GM23338 (cell line): ENCODE results near the gene ZHX3. TPM values are rescaled to one million over a fixed set of nuclear protein-coding genes. Genes with fewer than 3 reads are reported as not detected.

Experiments
- ATAC-seq: fragments of 200-7000 bp; cut with Tn5 transposase; 3 replicates; pipeline ENCODE4 v1.9.1; 2020
- DNase-seq: peaks from one replicate; pipeline ENCODE4 v3.0.0-alpha.2; 2015; ENCODE audit warnings: low spot score
- H2AFZ ChIP-seq: fragments of 200-600 bp; sonication (generic); 2 replicates; pipeline ENCODE4 v1.8.0; 2016; ENCODE audit warnings: antibody characterized with exemption, mild to moderate bottlenecking, moderate library complexity
- H3F3A ChIP-seq: fragments of 200-600 bp; sonication (generic); replicated peaks from 2 replicates; pipeline ENCODE4 v1.8.0; 2017; ENCODE audit warnings: antibody characterized with exemption, mixed run types, low read depth
- H3K27ac ChIP-seq: fragments of 200-600 bp; sonication (generic); 2 replicates; pipeline ENCODE4 v1.6.1; 2016; ENCODE audit warnings: low read depth
- H3K27me3 ChIP-seq: fragments of 200-600 bp; sonication (generic); 2 replicates; pipeline ENCODE4 v1.8.0; 2016; ENCODE audit warnings: mild to moderate bottlenecking, mixed run types, moderate library complexity; ENCODE audit not compliant: insufficient read depth
- H3K36me3 ChIP-seq: fragments of 200-600 bp; sonication (generic); 2 replicates; pipeline ENCODE4 v1.8.0; 2016; ENCODE audit warnings: mild to moderate bottlenecking; ENCODE audit not compliant: insufficient read depth
- H3K4me1 ChIP-seq: fragments of 200-600 bp; sonication (generic); 2 replicates; pipeline ENCODE4 v1.8.0; 2016; ENCODE audit warnings: mild to moderate bottlenecking, moderate library complexity; ENCODE audit not compliant: insufficient read depth
- H3K4me2 ChIP-seq: fragments of 200-600 bp; sonication (generic); 2 replicates; pipeline ENCODE4 v1.7.1; 2017; ENCODE audit warnings: mixed run types
- H3K4me3 ChIP-seq: fragments of 200-600 bp; sonication (generic); 2 replicates; pipeline ENCODE4 v1.6.1; 2016; ENCODE audit warnings: mixed run types
- H3K79me2 ChIP-seq: fragments of 200-600 bp; sonication (generic); replicated peaks from 2 replicates; pipeline ENCODE4 v1.8.0; 2017; ENCODE audit warnings: mild to moderate bottlenecking; ENCODE audit not compliant: insufficient read depth
- H3K9me2 ChIP-seq: fragments of 200-600 bp; sonication (generic); 2 replicates; pipeline ENCODE4 v1.8.0; 2017; ENCODE audit not compliant: insufficient read depth
- H4K20me1 ChIP-seq: fragments of 200-600 bp; sonication (generic); replicated peaks from 2 replicates; pipeline ENCODE4 v1.8.0; 2017; ENCODE audit warnings: mild to moderate bottlenecking; ENCODE audit not compliant: insufficient read depth
- H3K27ac Mint-ChIP-seq: 2 replicates; pipeline ENCODE4 v1.8.0; 2020; ENCODE audit warnings: inconsistent platforms, mild to moderate bottlenecking, moderate library complexity, mixed read lengths
- H3K27me3 Mint-ChIP-seq: 3 replicates; pipeline ENCODE4 v1.8.0; 2022; ENCODE audit warnings: low read depth, mild to moderate bottlenecking, moderate library complexity, mixed read lengths, inconsistent platforms; ENCODE audit not compliant: insufficient read depth, poor library complexity
- H3K36me3 Mint-ChIP-seq: 3 replicates; pipeline ENCODE4 v1.8.0; 2021; ENCODE audit warnings: low read depth, mild to moderate bottlenecking, inconsistent platforms, moderate library complexity, mixed read lengths
- H3K4me1 Mint-ChIP-seq: 3 replicates; pipeline ENCODE4 v1.8.0; 2020; ENCODE audit warnings: mild to moderate bottlenecking, inconsistent platforms, mixed read lengths
- H3K4me3 Mint-ChIP-seq: 3 replicates; pipeline ENCODE4 v1.8.0; 2021; ENCODE audit warnings: moderate library complexity, mild to moderate bottlenecking, inconsistent platforms, mixed read lengths
- H3K9me3 Mint-ChIP-seq: 3 replicates; pipeline ENCODE4 v1.8.0; 2020; ENCODE audit warnings: moderate library complexity, mild to moderate bottlenecking, inconsistent platforms, mixed read lengths
- CREB1 ChIP-seq: fragments of 250-450 bp; sonication (Bioruptor Pico); IDR thresholded peaks from 2 replicates; pipeline ENCODE4 v1.5.0; 2020; ENCODE audit warnings: low read depth, mild to moderate bottlenecking, moderate library complexity
- CTCF ChIP-seq, 2 experiments: fragments of 200-600 bp in 1 of 2; sonication (generic) in 1 of 2; conservative IDR thresholded peaks; 2 replicates each; pipeline versions ENCODE4 v1.5.1 to v1.6.1; 2016 to 2017; ENCODE audit warnings: antibody characterized with exemption in 2 of 2, low read depth in 2 of 2, mild to moderate bottlenecking in 2 of 2, moderate library complexity in 1 of 2
- ETS1 ChIP-seq: IDR thresholded peaks from 2 replicates; pipeline ENCODE4 v1.6.1; 2016; ENCODE audit warnings: antibody characterized with exemption
- EZH2 ChIP-seq: fragments of 200-600 bp; sonication (generic); IDR thresholded peaks from one replicate; pipeline ENCODE4 v1.8.0; 2017; ENCODE audit warnings: antibody characterized with exemption, mild to moderate bottlenecking, low read depth; ENCODE audit not compliant: unreplicated experiment
- JUNB ChIP-seq: IDR thresholded peaks from one replicate; pipeline ENCODE4 v1.6.1; 2016; ENCODE audit warnings: antibody characterized with exemption; ENCODE audit not compliant: unreplicated experiment
- REST ChIP-seq: IDR thresholded peaks from one replicate; pipeline ENCODE4 v1.6.1; 2018; ENCODE audit warnings: antibody characterized with exemption; ENCODE audit not compliant: unreplicated experiment
- STAT1 ChIP-seq: IDR thresholded peaks from one replicate; pipeline ENCODE4 v1.6.1; 2016; ENCODE audit warnings: antibody characterized with exemption; ENCODE audit not compliant: unreplicated experiment
- ZNF114 ChIP-seq: fragments of 250-450 bp; sonication (Bioruptor Pico); IDR thresholded peaks from 2 replicates; pipeline ENCODE4 v1.5.0; 2020; ENCODE audit warnings: mild to moderate bottlenecking, moderate library complexity
- ZNF331 ChIP-seq: fragments of 250-450 bp; sonication (Bioruptor Pico); IDR thresholded peaks from 2 replicates; pipeline ENCODE4 v1.5.0; 2020; ENCODE audit warnings: low read depth, mild to moderate bottlenecking, moderate library complexity
- ZNF462 ChIP-seq: fragments of 250-450 bp; sonication (Bioruptor Pico); IDR thresholded peaks from 2 replicates; pipeline ENCODE4 v1.5.0; 2020; ENCODE audit warnings: mild to moderate bottlenecking, moderate library complexity
- polyA plus RNA-seq: library from polyadenylated mRNA; unstranded; fragments of >200 nt; fragmentation: Nextera tagmentation; extraction: Ambion mirVana; gene quantifications from 2 replicates; pipeline ENCODE4 v1.2.1, GENCODE V29; 2016
- total RNA-seq: library from RNA; depleted of rRNA; stranded (reverse); fragments of >200 nt; shearing (Covaris generic); gene quantifications from 2 replicates; pipeline ENCODE4 v1.2.3, GENCODE V29; 2014

The ZHX3 gene
- total and polyA plus RNA-seq, 2 experiments from 2014 or later: 1.7 to 2.8 TPM

GRCh38 chr20:41229259-41229658 lies 88.3 kb downstream of the ZHX3 start:
- H3K36me3 Mint-ChIP-seq: no peaks in the 10 kb centered on the region
- Histone ChIP-seq H3K79me2 (no peaks in the 10 kb centered on the region), H3K36me3 (no peaks in the 10 kb centered on the region), H3K4me3 (no peak overlapping the region), H3K9me2 (no peaks in the 10 kb centered on the region), H2AFZ (no peak overlapping the region), H3K4me2 (no peak overlapping the region), H3K27ac (no peak overlapping the region), H3K27me3 (no peaks in the 10 kb centered on the region), H4K20me1 (no peaks in the 10 kb centered on the region), H3K4me1 (no peaks in the 10 kb centered on the region), H3F3A (no peaks in the 10 kb centered on the region)
- H3K4me3 Mint-ChIP-seq: no peak overlapping the region
- TF ChIP-seq ZNF331 (CRISPR knock-in tag) (no peak), ZNF114 (CRISPR knock-in tag) (no peak), STAT1 (no peak), EZH2 (no peak), JUNB (no peak), CREB1 (no peak), CTCF (conservative IDR thresholded peaks at IDR 0.05; ENCODE audit: low read depth in 2 of 2) (no peak), REST (no peak), ETS1 (no peak), ZNF462 (no peak)
- ATAC-seq (no peak), DNase-seq (no peak)
- no peak overlapping the region for H3K27ac Mint-ChIP-seq
- H3K9me3 Mint-ChIP-seq: no peaks in the 10 kb centered on the region
- H3K4me1 Mint-ChIP-seq: no peaks in the 10 kb centered on the region
- H3K27me3 Mint-ChIP-seq: peaks cover 3% of the 10 kb centered on the region
